Naive thymus-derived CD4-positive, alpha-beta T cell (primary cell): ENCODE measurements around the gene ANKS3. TPM values are rescaled to one million over a fixed set of nuclear protein-coding genes. Genes with fewer than 3 reads are reported as not detected.
"Not testable (repeated sequence)": the region's sequence is repeated elsewhere in the genome, so short reads cannot be mapped to it uniquely, and the experiment has no call there.

Experiments used
- ATAC-seq: fragments of 150-1000 bp; cut with Tn5 transposase; 2 replicates; pipeline ENCODE4 v1.10.0; 2021; ENCODE audit warnings: mild to moderate bottlenecking, moderate library complexity
- CTCF ChIA-PET: fragments of 350-600 bp; sonication (Branson Sonifier 250); formaldehyde crosslinking; loops from one replicate; lab custom pipeline; 2021; ENCODE audit warnings: antibody characterized with exemption; lab: Charles Lee
- POLR2A ChIA-PET: fragments of 350-600 bp; sonication (Branson Sonifier 250); formaldehyde crosslinking; loops from one replicate; lab custom pipeline; 2021; ENCODE audit warnings: antibody characterized with exemption, inconsistent platforms; lab: Charles Lee
- DNase-seq, 9 donors: peaks; one replicate each; pipeline versions ENCODE4 v3.0.0 to v3.0.0-alpha.2; 2020 to 2022; ENCODE audit warnings: mixed read lengths in 1 of 9
- H3K27ac ChIP-seq: one replicate; pipeline ENCODE4 v1.7.0; 2013; ENCODE audit warnings: mild to moderate bottlenecking, low read depth, low read length, moderate library complexity
- H3K27me3 ChIP-seq, 2 donors: one replicate each; pipeline ENCODE4 v1.7.0; 2013; ENCODE audit warnings: low read length in 2 of 2, mild to moderate bottlenecking in 2 of 2, moderate library complexity in 2 of 2; ENCODE audit not compliant: control insufficient read depth in 2 of 2, insufficient read depth in 2 of 2
- H3K36me3 ChIP-seq, 3 experiments: 1 replicate in 2 of 3; 2 replicates in 1 of 3; pipeline ENCODE4 v1.7.0; 2013; ENCODE audit warnings: low read length in 3 of 3, mild to moderate bottlenecking in 3 of 3, moderate library complexity in 1 of 3; ENCODE audit not compliant: insufficient read depth in 3 of 3, control insufficient read depth in 2 of 3
- H3K4me1 ChIP-seq, 2 donors: one replicate each; pipeline ENCODE4 v1.7.0; 2013; ENCODE audit warnings: low read length in 2 of 2, mild to moderate bottlenecking in 2 of 2, moderate library complexity in 1 of 2; ENCODE audit not compliant: control insufficient read depth in 2 of 2, insufficient read depth in 2 of 2
- H3K4me3 ChIP-seq: 2 replicates; pipeline ENCODE4 v1.7.0; 2013; ENCODE audit warnings: mild to moderate bottlenecking, low read length
- H3K9me3 ChIP-seq, 3 experiments: 1 replicate in 2 of 3; 2 replicates in 1 of 3; pipeline ENCODE4 v1.7.0; 2013; ENCODE audit warnings: low read length in 3 of 3; ENCODE audit not compliant: control insufficient read depth in 2 of 3
- H3K27ac Mint-ChIP-seq, 9 donors: one replicate each; pipeline ENCODE4 v1.8.0; 2020 to 2022; ENCODE audit warnings: mixed read lengths in 9 of 9, mild to moderate bottlenecking in 8 of 9, moderate library complexity in 5 of 9, inconsistent platforms in 2 of 9
- H3K27me3 Mint-ChIP-seq, 5 donors: one replicate each; pipeline ENCODE4 v1.8.0; 2021 to 2022; ENCODE audit warnings: mixed read lengths in 5 of 5, mild to moderate bottlenecking in 1 of 5
- H3K36me3 Mint-ChIP-seq, 5 donors: one replicate each; pipeline ENCODE4 v1.8.0; 2020 to 2022; ENCODE audit warnings: mixed read lengths in 5 of 5, mild to moderate bottlenecking in 3 of 5, inconsistent platforms in 1 of 5
- H3K4me1 Mint-ChIP-seq, 7 donors: one replicate each; pipeline ENCODE4 v1.8.0; 2020 to 2022; ENCODE audit warnings: mixed read lengths in 7 of 7, mild to moderate bottlenecking in 3 of 7, inconsistent platforms in 1 of 7
- H3K4me3 Mint-ChIP-seq, 10 donors: one replicate each; pipeline ENCODE4 v1.8.0; 2020 to 2022; ENCODE audit warnings: mild to moderate bottlenecking in 10 of 10, mixed read lengths in 10 of 10, moderate library complexity in 6 of 10, inconsistent platforms in 2 of 10
- H3K9me3 Mint-ChIP-seq, 11 donors: one replicate each; pipeline ENCODE4 v1.8.0; 2020 to 2022; ENCODE audit warnings: mixed read lengths in 11 of 11, mild to moderate bottlenecking in 4 of 11, inconsistent platforms in 1 of 11, moderate library complexity in 1 of 11
- intact Hi-C, 2 donors: fragments of 100-400 bp; cut with micrococcal nuclease; formaldehyde crosslinking; loops; one replicate each; pipeline ENCODE4 v1.15.1; 2023
- polyA plus RNA-seq, 2 donors: library from polyadenylated mRNA; unstranded; fragments of 300-500 nt; fragmentation: Illumina TruSeq; gene quantifications; one replicate each; pipeline ENCODE4 v1.2.3, GENCODE V29; 2021
- total RNA-seq, 6 experiments: library from RNA in 5 of 6; stranded (reverse) in 5 of 6; gene quantifications; 1 replicate in 5 of 6; 2 replicates in 1 of 6; pipeline ENCODE4 v1.2.3 and lab custom pipeline; 2021 to 2026

The ANKS3 gene
- total and polyA plus RNA-seq, 7 experiments from 2014 or later = 4.1 to 32.7 (median 21.5) TPM

DNA sequence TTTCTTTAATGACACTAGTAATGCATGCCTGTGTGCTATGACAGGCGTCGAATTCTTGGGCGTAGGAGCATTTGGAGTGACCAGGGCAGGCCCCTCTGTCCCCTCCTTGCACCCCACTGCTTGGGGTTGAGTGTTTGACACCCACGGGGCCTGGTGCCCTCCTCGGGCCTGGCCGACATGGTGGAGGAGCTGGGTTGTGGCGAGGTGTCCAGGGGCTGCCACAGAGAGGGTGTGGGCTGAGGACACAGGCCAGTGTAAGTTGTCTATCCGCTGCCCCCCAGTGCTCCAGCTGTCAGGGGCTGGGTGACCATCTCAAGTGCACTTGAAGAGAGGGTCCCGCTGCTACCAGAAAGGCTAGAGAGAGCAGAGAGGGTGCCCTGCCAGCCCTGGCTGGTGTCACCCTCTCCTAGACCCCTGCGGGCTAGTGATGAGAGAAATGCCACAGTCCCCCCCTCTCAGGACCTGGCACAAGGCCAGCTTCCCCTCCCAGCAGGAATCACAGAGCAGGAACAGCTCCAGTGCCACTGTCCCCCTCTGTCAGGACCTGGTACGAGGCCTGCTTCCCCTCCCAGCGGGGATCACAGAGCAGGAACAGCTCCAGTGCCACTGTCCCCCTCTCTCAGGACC lies 79.0 kb downstream of the ANKS3 start:
- Histone ChIP-seq H3K27ac (no peak overlapping the region), H3K27me3 (no peaks in the 10 kb centered on the region), H3K4me3 (no peak overlapping the region), H3K36me3 (peaks cover 0 to 67% (median 0%) of the 10 kb centered on the region in 3 experiments), H3K9me3 (no peaks in the 10 kb centered on the region), H3K4me1 (peaks cover 3 to 17% of the 10 kb centered on the region in 2 donors)
- H3K4me1 Mint-ChIP-seq = peaks cover 20 to 34% (median 22%) of the 10 kb centered on the region in 7 donors
- H3K27me3 Mint-ChIP-seq = no peaks in the 10 kb centered on the region
- H3K9me3 Mint-ChIP-seq = no peaks in the 10 kb centered on the region
- no peak overlapping the region for H3K4me3 Mint-ChIP-seq
- intact Hi-C loops = no loop called here
- DNase-seq (no peak), ATAC-seq (no peak)
- H3K27ac Mint-ChIP-seq = peak overlapping the region in 1 of 9 donors; percentile 51
- ChIA-PET CTCF (no interaction called here), POLR2A (interaction anchor here (0.7 to 1.3 kb wide), 4 partner anchors 17 to 378 kb away, joined by 3 to 13 read pairs (median 4); partner anchors contain the start of genes ANKS3 and DNAAF8)
- peaks cover 0 to 20% (median 4%) of the 10 kb centered on the region in 5 donors for H3K36me3 Mint-ChIP-seq

- ChIA-PET CTCF (interaction anchor here (1.1 kb wide), 1 partner anchor 30 kb away, joined by 4 read pairs; the partner anchor contains the start of gene MGRN1), POLR2A (interaction anchor here (0.7 kb wide), 1 partner anchor 379 kb away, joined by 13 read pairs; no protein-coding TSS in a partner anchor)
- Mint-ChIP-seq H3K27me3 (no peaks in the 10 kb centered on the region), H3K4me1 (peaks cover 17 to 34% (median 24%) of the 10 kb centered on the region in 7 donors), H3K9me3 (no peaks in the 10 kb centered on the region), H3K36me3 (peaks cover 0 to 22% (median 8%) of the 10 kb centered on the region in 5 donors), H3K27ac (peak overlapping the region in 2 of 9 donors; percentile 30 to 51), H3K4me3 (no peak overlapping the region)
- peaks cover 0 to 67% (median 0%) of the 10 kb centered on the region in 3 experiments for H3K36me3 ChIP-seq
- peaks cover 0 to 17% of the 10 kb centered on the region in 2 donors for H3K4me1 ChIP-seq
- no peaks in the 10 kb centered on the region for H3K27me3 ChIP-seq
- no peak overlapping the region for H3K27ac ChIP-seq
- no peak for ATAC-seq
- H3K4me3 ChIP-seq = no peak overlapping the region
- no peak for DNase-seq
- intact Hi-C loops = no loop called here
- no peaks in the 10 kb centered on the region for H3K9me3 ChIP-seq
Measured at GRCh38 chr16:4654011-4654963, 79.8 kb downstream of the ANKS3 start.

GRCh38 chr16:4652561-4652960 lies 81.5 kb downstream of the ANKS3 start:
- Mint-ChIP-seq H3K4me1 (peaks cover 19 to 33% (median 23%) of the 10 kb centered on the region in 7 donors), H3K36me3 (peaks cover 0 to 24% (median 8%) of the 10 kb centered on the region in 5 donors), H3K9me3 (no peaks in the 10 kb centered on the region), H3K27ac (peak overlapping the region in 2 of 9 donors; percentile 36 to 71), H3K4me3 (no peak overlapping the region), H3K27me3 (no peaks in the 10 kb centered on the region)
- ChIA-PET POLR2A (no interaction called here), CTCF (no interaction called here)
- intact Hi-C loops = no loop called here
- H3K4me1 ChIP-seq = peaks cover 0 to 25% of the 10 kb centered on the region in 2 donors
- H3K27ac ChIP-seq = no peak overlapping the region
- H3K4me3 ChIP-seq = no peak overlapping the region
- H3K36me3 ChIP-seq = peaks cover 0 to 61% (median 0%) of the 10 kb centered on the region in 3 experiments
- ATAC-seq (no peak), DNase-seq (no peak)
- no peaks in the 10 kb centered on the region for H3K9me3 ChIP-seq
- H3K27me3 ChIP-seq = no peaks in the 10 kb centered on the region

DNA sequence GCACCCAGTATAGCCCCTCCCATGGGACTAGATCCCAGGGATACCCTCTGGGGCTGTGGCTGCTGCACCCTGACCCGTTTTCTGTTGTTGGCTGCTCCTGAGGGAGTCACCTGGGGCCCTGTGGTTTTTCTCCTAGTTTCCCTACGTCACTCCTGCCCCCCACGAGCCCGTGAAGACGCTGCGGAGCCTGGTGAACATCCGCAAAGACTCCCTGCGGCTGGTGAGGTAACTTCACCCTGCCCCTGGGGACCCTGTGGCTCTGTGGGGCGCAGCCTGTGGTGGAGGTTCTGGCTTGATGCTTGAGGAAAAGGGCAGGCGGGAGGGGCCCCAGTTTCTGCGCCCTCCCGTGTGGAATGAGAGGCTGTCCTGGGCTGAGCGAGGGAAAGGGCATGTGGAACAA lies 82.2 kb downstream of the ANKS3 start:
- Histone ChIP-seq H3K9me3 (no peaks in the 10 kb centered on the region), H3K36me3 (peaks cover 0 to 55% (median 0%) of the 10 kb centered on the region in 3 experiments), H3K27ac (no peak overlapping the region), H3K27me3 (no peaks in the 10 kb centered on the region), H3K4me3 (no peak overlapping the region), H3K4me1 (peaks cover 0 to 33% of the 10 kb centered on the region in 2 donors)
- Mint-ChIP-seq H3K27me3 (no peaks in the 10 kb centered on the region), H3K4me1 (peaks cover 27 to 41% (median 30%) of the 10 kb centered on the region in 7 donors), H3K9me3 (no peaks in the 10 kb centered on the region), H3K27ac (no peak overlapping the region), H3K4me3 (peak overlapping the region in 1 of 10 donors; percentile 47), H3K36me3 (peaks cover 0 to 23% (median 8%) of the 10 kb centered on the region in 5 donors)
- intact Hi-C loops = loop anchor here in 1 of 2 donors (2.0 kb wide), 2 partner anchors 27 to 41 kb away; partner anchors contain the start of genes MGRN1 and NUDT16L1
- CTCF ChIA-PET = interaction anchor here (0.7 to 1.2 kb wide), 2 partner anchors 18 to 36 kb away, joined by 3 to 7 read pairs; no protein-coding TSS in a partner anchor
- no peak for ATAC-seq
- no peak for DNase-seq
- POLR2A ChIA-PET = no interaction called here

DNA sequence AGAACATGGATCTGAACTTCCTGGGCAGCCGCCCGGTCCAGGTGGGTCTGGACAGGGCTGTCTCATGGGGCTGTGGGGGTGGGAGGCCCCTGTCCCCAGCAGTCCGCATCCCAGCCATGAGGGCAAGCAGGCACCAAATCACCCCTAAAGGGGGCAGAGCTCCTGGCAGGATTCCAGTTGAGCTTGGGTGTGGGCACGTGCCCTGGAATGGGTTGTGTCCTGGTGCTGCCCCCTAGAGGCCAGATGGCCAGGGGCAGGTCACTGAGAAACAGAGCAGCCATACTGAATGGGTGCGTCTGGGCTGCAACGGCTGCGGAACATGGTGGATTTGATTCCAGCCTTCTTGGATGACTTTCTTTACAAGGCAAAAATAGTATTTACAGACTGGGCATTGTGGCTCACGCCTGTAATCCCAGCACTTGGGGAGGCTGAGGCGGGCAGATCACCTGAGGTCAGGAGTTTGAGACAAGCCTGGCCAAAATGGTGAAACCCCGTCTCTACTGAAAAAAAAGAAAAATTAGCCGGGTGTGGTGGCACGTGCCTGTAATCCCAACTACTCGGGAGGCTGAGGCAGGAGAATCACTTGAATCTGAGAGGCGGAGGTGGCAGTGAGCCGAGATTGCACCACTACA lies 83.5 kb downstream of the ANKS3 start:
- H3K4me1 ChIP-seq = peaks cover 0 to 44% of the 10 kb centered on the region in 2 donors
- not testable (repeated sequence) for H3K9me3 Mint-ChIP-seq, H3K27me3 ChIP-seq, H3K4me3 ChIP-seq, H3K9me3 ChIP-seq, H3K27me3 Mint-ChIP-seq
- H3K36me3 ChIP-seq = peaks cover 0 to 46% (median 0%) of the 10 kb centered on the region in 3 experiments
- CTCF ChIA-PET = interaction anchor here (0.7 to 1.9 kb wide), 11 partner anchors 9 to 431 kb away, joined by 3 to 8 read pairs (median 4); no protein-coding TSS in a partner anchor
- Mint-ChIP-seq H3K36me3 (peaks cover 0 to 21% (median 8%) of the 10 kb centered on the region in 5 donors), H3K4me1 (peaks cover 28 to 53% (median 38%) of the 10 kb centered on the region in 7 donors), H3K4me3 (peak overlapping the region in 6 of 10 donors; percentile 16 to 68 (median 37)), H3K27ac (peak overlapping the region; percentile 34 to 92 (median 81))
- POLR2A ChIA-PET = interaction anchor here (0.8 to 1.0 kb wide), 2 partner anchors 8 to 11 kb away, joined by 3 to 5 read pairs; no protein-coding TSS in a partner anchor
- DNase-seq = peak; percentile 58 to 76 (median 68)
- H3K27ac ChIP-seq = peak overlapping the region; percentile 32
- intact Hi-C loops = loop anchor here (1.0 to 2.0 kb wide), 3 partner anchors 25 to 42 kb away; partner anchors contain the start of genes MGRN1 (in 1 of the 2) and NUDT16L1 (in 1 of the 2)
- ATAC-seq = peak; percentile 87
